Endodermal cell (in vitro differentiated cells): ENCODE measurements around the gene U2AF1L4. TPM values are rescaled to one million over a fixed set of nuclear protein-coding genes. Genes with fewer than 3 reads are reported as not detected.
A peak's percentile ranks its signal among the peaks of the same experiment; 100 is the strongest.

Experiments used
- DNase-seq: peaks from one replicate; pipeline ENCODE4 v3.0.0-alpha.2; 2017
- H3K27ac ChIP-seq: 2 replicates; pipeline ENCODE4 v1.5.1; 2013; ENCODE audit warnings: mild to moderate bottlenecking, low read depth, low read length, moderate library complexity
- H3K27me3 ChIP-seq: 2 replicates; pipeline ENCODE4 v1.6.1; 2013; ENCODE audit warnings: mild to moderate bottlenecking, low read length, moderate library complexity; ENCODE audit not compliant: insufficient read depth, control insufficient read depth, poor library complexity, severe bottlenecking
- H3K36me3 ChIP-seq: 2 replicates; pipeline ENCODE4 v1.7.0; 2013; ENCODE audit warnings: mild to moderate bottlenecking, low read length, moderate library complexity; ENCODE audit not compliant: control insufficient read depth, insufficient read depth
- H3K4me1 ChIP-seq: one replicate; pipeline ENCODE4 v1.7.0; 2013; ENCODE audit warnings: low read length; ENCODE audit not compliant: control insufficient read depth, insufficient read depth
- H3K4me3 ChIP-seq: 2 replicates; pipeline ENCODE4 v1.5.1; 2013; ENCODE audit warnings: mild to moderate bottlenecking, low read length, moderate library complexity
- H3K9ac ChIP-seq: 2 replicates; pipeline ENCODE4 v1.6.1; 2013; ENCODE audit warnings: mild to moderate bottlenecking, low read length, moderate library complexity; ENCODE audit not compliant: poor library complexity, severe bottlenecking; ENCODE audit errors: extremely low read depth
- H3K9me3 ChIP-seq: 2 replicates; pipeline ENCODE4 v1.6.1; 2013; ENCODE audit warnings: mild to moderate bottlenecking, low read length, moderate library complexity; ENCODE audit not compliant: control insufficient read depth
- H3K27ac Mint-ChIP-seq: 2 replicates; pipeline ENCODE4 v1.8.0; 2020; ENCODE audit warnings: mixed read lengths
- H3K27me3 Mint-ChIP-seq: 2 replicates; pipeline ENCODE4 v1.8.0; 2021; ENCODE audit warnings: mild to moderate bottlenecking, mixed read lengths; ENCODE audit not compliant: insufficient read depth
- H3K36me3 Mint-ChIP-seq: 2 replicates; pipeline ENCODE4 v1.8.0; 2020; ENCODE audit warnings: low read depth, mixed read lengths
- H3K4me1 Mint-ChIP-seq: 2 replicates; pipeline ENCODE4 v1.8.0; 2020; ENCODE audit warnings: mixed read lengths
- H3K4me3 Mint-ChIP-seq: 2 replicates; pipeline ENCODE4 v1.8.0; 2020; ENCODE audit warnings: mild to moderate bottlenecking, moderate library complexity, mixed read lengths
- H3K9me3 Mint-ChIP-seq: 2 replicates; pipeline ENCODE4 v1.8.0; 2020; ENCODE audit warnings: mild to moderate bottlenecking, mixed read lengths
- WGBS, 2 experiments: methylation state at CpG; one replicate each; pipeline versions ENCODE4 v1.1.5 to v1.1.7; 2013; ENCODE audit warnings: missing lambda C conversion rate in 2 of 2, mixed read lengths in 1 of 2; ENCODE audit not compliant: insufficient coverage in 1 of 2, insufficient read length in 1 of 2; 5-methylcytosine and 5-hydroxymethylcytosine counted together
- total RNA-seq, 2 donors: library from RNA; stranded (reverse); fragmentation: NEBNext Ultra II Directional in 1 of 2; extraction: Animal tissue kit (Norgen Biotek cat#: 25700) in 1 of 2; gene quantifications; 2 replicates in 1 of 2; 3 replicates in 1 of 2; pipeline ENCODE4 v1.2.1, GENCODE V29; 2021
- TF ChIP-seq, protein P1 (sequence below): fragments of 200-600 bp; sonication (generic); conservative IDR thresholded peaks from 2 replicates; pipeline ENCODE4 v1.5.0; 2021; ENCODE audit warnings: antibody characterized with exemption, mild to moderate bottlenecking

Gene U2AF1L4
- total RNA-seq, 2 donors from 2014 or later, result 17.3 to 23.2 TPM

DNA sequence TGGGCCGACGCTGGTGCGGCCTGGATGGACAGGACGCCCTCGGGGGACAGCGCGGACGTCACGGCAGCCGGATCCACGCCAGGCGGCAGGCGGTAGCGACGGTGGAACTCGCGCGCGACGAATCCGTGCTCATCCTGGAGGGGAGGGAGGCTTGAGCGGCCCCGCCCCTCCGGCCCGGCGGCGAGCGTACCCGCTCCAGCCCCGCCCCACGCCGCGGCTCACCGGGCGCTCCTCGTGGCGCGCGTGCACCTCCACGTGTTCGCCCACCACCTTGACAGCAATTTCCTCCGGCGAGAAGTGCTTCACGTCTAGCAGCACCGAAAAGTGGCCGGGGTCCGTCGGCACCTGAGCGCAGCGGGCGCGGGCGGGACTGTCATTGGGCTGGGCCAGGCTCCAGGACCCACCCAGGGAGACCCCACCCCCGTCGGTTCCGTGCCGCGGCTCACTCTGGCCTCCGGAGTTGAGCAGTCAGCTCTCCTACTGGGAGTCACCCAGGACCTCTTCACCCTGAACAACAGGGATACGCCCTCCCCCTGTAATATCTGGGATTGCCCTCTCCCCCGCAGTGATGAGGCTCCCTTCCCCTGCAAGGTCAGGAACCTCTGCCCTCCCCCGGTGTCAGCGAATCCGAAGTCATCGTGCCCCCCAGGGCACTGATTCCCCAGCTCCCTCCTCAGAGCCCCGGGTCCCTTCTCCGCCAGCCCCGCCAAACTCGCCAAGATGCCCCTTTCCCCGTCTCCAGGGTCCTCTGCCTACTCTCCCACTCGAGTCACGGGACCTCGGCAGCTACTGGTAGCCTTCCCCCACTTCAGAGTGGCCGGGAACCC is 10.5 kb upstream of the U2AF1L4 start:
- WGBS, 2 experiments, result 48 to 79% methylated on average over 16 to 74 of the region's 74 CpGs
- Histone ChIP-seq H3K9me3 (no peaks in the 10 kb centered on the region), H3K9ac (no peak overlapping the region), H3K27me3 (peaks cover 7% of the 10 kb centered on the region), H3K36me3 (peaks cover 13% of the 10 kb centered on the region), H3K4me3 (no peak overlapping the region), H3K4me1 (no peaks in the 10 kb centered on the region), H3K27ac (no peak overlapping the region)
- H3K9me3 Mint-ChIP-seq, result no peaks in the 10 kb centered on the region
- peaks cover 7% of the 10 kb centered on the region for H3K36me3 Mint-ChIP-seq
- TF ChIP-seq, protein P1, sequence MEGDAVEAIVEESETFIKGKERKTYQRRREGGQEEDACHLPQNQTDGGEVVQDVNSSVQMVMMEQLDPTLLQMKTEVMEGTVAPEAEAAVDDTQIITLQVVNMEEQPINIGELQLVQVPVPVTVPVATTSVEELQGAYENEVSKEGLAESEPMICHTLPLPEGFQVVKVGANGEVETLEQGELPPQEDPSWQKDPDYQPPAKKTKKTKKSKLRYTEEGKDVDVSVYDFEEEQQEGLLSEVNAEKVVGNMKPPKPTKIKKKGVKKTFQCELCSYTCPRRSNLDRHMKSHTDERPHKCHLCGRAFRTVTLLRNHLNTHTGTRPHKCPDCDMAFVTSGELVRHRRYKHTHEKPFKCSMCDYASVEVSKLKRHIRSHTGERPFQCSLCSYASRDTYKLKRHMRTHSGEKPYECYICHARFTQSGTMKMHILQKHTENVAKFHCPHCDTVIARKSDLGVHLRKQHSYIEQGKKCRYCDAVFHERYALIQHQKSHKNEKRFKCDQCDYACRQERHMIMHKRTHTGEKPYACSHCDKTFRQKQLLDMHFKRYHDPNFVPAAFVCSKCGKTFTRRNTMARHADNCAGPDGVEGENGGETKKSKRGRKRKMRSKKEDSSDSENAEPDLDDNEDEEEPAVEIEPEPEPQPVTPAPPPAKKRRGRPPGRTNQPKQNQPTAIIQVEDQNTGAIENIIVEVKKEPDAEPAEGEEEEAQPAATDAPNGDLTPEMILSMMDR, result no peak
- H3K27me3 Mint-ChIP-seq, result peaks cover 25% of the 10 kb centered on the region
- peak overlapping the region; percentile 91 for H3K4me3 Mint-ChIP-seq
- peaks cover 8% of the 10 kb centered on the region for H3K4me1 Mint-ChIP-seq
- peak; percentile 60 for DNase-seq
- peak overlapping the region; percentile 84 for H3K27ac Mint-ChIP-seq

DNA sequence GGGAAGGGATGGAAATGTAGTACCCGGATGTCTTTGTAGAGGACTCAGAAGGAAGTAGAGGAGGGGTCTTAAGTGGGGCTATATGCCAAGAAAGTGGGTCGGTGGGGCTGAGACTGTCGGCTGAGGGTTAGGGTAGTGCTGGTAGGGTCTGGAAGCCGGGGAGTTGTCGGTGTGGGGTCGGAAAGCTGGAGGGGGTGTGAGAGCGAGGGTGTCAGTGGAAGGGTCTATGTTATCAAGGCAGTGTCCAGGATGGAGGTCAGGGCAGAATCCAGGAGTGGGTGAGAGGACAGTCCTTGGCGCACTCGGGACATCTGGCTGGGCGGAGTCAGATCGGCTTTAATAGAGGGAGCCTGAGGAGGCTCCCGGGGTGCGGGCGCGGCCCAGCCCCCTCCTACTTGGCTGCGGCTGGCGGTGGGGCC is 9.9 kb upstream of the U2AF1L4 start:
- DNase-seq, result no peak
- Histone ChIP-seq H3K4me3 (no peak overlapping the region), H3K27me3 (peaks cover 7% of the 10 kb centered on the region), H3K4me1 (no peaks in the 10 kb centered on the region), H3K9ac (no peak overlapping the region), H3K36me3 (peaks cover 6% of the 10 kb centered on the region), H3K27ac (no peak overlapping the region), H3K9me3 (no peaks in the 10 kb centered on the region)
- peak overlapping the region; percentile 91 for H3K4me3 Mint-ChIP-seq
- H3K27me3 Mint-ChIP-seq, result peaks cover 25% of the 10 kb centered on the region
- peaks cover 8% of the 10 kb centered on the region for H3K4me1 Mint-ChIP-seq
- TF ChIP-seq, protein P1, result no peak
- no peak overlapping the region for H3K27ac Mint-ChIP-seq
- no peaks in the 10 kb centered on the region for H3K9me3 Mint-ChIP-seq
- peaks cover 5% of the 10 kb centered on the region for H3K36me3 Mint-ChIP-seq
- 66 to 83% methylated on average over 13 to 17 of the region's 17 CpGs for WGBS, 2 experiments

DNA sequence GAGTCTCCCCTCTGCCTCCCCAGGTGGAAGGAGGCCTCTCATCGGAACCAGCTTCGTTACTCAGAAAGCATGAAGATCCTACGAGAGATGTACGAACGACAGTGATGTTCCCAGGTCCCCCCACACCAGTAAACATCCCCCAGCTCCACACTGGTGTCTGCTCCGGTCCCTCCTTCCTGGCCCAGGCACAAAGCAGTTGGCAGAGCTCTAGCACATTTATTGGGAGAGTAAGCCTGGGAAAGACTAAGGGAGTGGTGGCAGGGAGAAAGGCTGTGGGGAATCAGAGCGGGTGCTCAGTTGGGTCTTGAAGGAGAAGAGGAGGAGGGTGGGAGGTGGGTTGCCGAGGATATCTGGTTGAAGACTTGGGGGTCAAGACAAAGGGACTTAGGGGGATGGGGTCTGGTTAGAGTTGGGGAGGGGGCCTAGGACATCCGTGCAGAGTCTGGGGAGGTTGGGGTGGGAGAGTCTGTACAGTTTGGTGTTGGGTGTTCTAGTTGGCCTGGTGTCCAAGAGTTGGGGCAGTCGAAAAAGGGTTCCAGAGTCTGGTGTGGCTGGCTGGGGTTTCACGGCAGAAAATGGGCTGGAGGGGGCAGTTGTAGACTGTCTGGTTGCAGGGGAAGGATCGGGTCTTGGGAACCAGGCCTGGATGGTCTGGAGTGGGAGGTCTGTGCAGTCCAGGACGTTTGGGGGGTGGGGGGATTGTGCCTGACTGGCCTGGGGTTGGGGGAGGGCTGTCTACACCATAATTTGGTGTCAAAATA is 9.3 kb upstream of the U2AF1L4 start:
- H3K27ac ChIP-seq, result no peak overlapping the region
- peaks cover 5% of the 10 kb centered on the region for H3K36me3 ChIP-seq
- H3K27me3 ChIP-seq, result peaks cover 7% of the 10 kb centered on the region
- Mint-ChIP-seq H3K36me3 (no peaks in the 10 kb centered on the region), H3K27ac (no peak overlapping the region), H3K9me3 (no peaks in the 10 kb centered on the region), H3K4me1 (peaks cover 8% of the 10 kb centered on the region), H3K27me3 (peaks cover 25% of the 10 kb centered on the region), H3K4me3 (peak overlapping the region; percentile 91)
- H3K9me3 ChIP-seq, result no peaks in the 10 kb centered on the region
- TF ChIP-seq, protein P1, result no peak
- H3K4me1 ChIP-seq, result no peaks in the 10 kb centered on the region
- WGBS, 2 experiments, result 90 to 100% methylated on average over 4 to 13 of the region's 13 CpGs
- H3K9ac ChIP-seq, result no peak overlapping the region
- DNase-seq, result no peak
- no peak overlapping the region for H3K4me3 ChIP-seq
